DND-41 (cell line): ENCODE results near the gene BATF.

Source experiments
- CTCF ChIP-seq: IDR thresholded peaks from 2 replicates; pipeline ENCODE4 v1.5.1; 2012; ENCODE audit warnings: borderline replicate concordance, low read length, moderate library complexity, mild to moderate bottlenecking; ENCODE audit not compliant: poor library complexity, severe bottlenecking; ENCODE audit errors: extremely low read depth
- EZH2 ChIP-seq: IDR thresholded peaks from 3 replicates; pipeline ENCODE4 v1.6.1; 2012; ENCODE audit warnings: borderline replicate concordance, low read depth, mild to moderate bottlenecking, moderate library complexity, low read length, inconsistent platforms; ENCODE audit not compliant: severe bottlenecking

- TF ChIP-seq CTCF (no peak), EZH2 (no peak)
These were observed 13.1 kb downstream of the BATF start for GRCh38 chr14:75535164-75535898.
